ENCODE measurements around the gene LENG1. TPM values are rescaled to one million over a fixed set of nuclear protein-coding genes. Genes with fewer than 3 reads are reported as not detected.

Gene LENG1
- total and polyA plus RNA-seq, 2 donors (not counting 3 experiments of a cell fraction or from before 2014, with no cell fraction given): 3.0 to 5.0 TPM

DNA sequence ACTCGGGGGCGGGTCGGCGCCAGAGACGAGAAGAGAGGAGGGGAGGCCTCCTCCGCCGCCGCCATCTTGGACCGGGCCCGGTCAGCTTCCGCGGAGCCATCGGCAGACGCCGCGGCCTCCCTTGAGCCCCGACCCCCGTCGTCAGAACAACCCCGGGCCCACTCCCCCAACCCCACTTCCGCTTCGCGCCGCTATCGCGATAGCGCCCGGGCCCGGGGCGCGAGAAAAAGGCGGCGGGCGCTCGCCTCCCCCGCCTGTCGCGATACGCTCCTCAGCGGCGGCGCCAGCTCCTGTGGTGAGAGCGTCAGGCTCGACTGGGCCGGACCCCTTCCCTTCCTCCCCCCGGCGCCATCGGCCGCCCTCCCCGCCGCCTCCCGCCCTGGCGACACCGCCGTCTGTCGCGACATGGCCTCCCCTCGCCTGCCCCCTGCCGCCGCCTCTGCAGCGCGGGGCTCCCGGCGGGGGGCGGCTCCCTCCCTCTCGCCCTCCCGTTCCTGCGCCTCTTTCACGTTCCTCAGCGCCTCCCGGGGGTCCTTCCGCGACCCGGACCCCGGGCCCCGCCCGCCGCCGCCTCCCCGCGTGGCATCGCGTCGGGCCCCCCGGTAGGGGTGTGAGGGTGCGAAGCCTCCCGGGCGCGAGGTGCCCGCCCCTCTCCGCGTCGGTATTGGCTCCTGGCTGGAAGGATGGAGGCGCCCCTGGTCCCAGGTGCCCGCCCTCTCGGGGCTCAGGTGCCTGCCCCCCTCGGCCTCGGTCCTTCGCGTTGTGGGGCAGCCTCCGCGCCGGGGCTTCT, 21.6 kb downstream of the LENG1 start, which contains the start of gene CNOT3:
Gene CNOT3, plus strand, starts transcription at position 64 of the 790 bp plus-strand sequence. CDS start 5,217 bp downstream, outside the sequence.
- Histone ChIP-seq H3K9me1 (replicated peaks; ENCODE audit: control insufficient read depth, extremely low read depth, insufficient read depth, low read length) (no peaks in the 10 kb centered on the region), H3K9me3 (replicated peaks; ENCODE audit: control insufficient read depth, insufficient read depth, low read length) (no peaks in the 10 kb centered on the region), H3K4me3 (replicated peaks in 1 of 3; ENCODE audit: insufficient read depth in 1 of 3, low read depth in 1 of 3, low read length in 3 of 3) (peak within 1 kb of the TSS; percentile 66 to 98 (median 69)), H3K27me3 (ENCODE audit: control insufficient read depth in 2 of 2, insufficient read depth in 2 of 2, low read length in 2 of 2) (no peaks in the 10 kb centered on the region), H3K4me1 (ENCODE audit: control insufficient read depth, extremely low read depth, insufficient read depth, low read length) (peaks cover 17% of the 10 kb centered on the region), H4K20me1 (replicated peaks; ENCODE audit: control insufficient read depth, extremely low read depth, insufficient read depth, low read length) (no peaks in the 10 kb centered on the region), H3K79me2 (ENCODE audit: control insufficient read depth, insufficient read depth, low read length) (peaks cover 48% of the 10 kb centered on the region), H3K9ac (replicated peaks; ENCODE audit: extremely low read depth, insufficient read depth, low read length) (peak within 1 kb of the TSS; percentile 94), H3K27ac (ENCODE audit: insufficient read depth, low read depth, low read length) (peak within 1 kb of the TSS; percentile 71), H2AFZ (ENCODE audit: low read depth, low read length) (peak within 1 kb of the TSS; percentile 94), H3K36me3 (ENCODE audit: control insufficient read depth in 2 of 2, extremely low read depth in 1 of 2, insufficient read depth in 2 of 2, low read length in 2 of 2) (peaks cover 6 to 7% of the 10 kb centered on the region in 2 experiments), H3K4me2 (ENCODE audit: insufficient read depth, low read length) (peak within 1 kb of the TSS; percentile 94)
- no peak for FAIRE-seq
- dilution Hi-C loops (cut with MboI; ENCODE audit: extremely low pct_ligation_motif_present, low sequenced_read_pairs): no loop called here
- TF ChIP-seq CTCF (IDR thresholded peaks at IDR 0.05; ENCODE audit: extremely low read depth in 1 of 2, insufficient read depth in 1 of 2, low read depth in 1 of 2, low read length in 2 of 2): peak in 1 of 2 donors; percentile 10
- peak; percentile 84 for TF ChIP-seq POLR2AphosphoS5 (IDR thresholded peaks at IDR 0.05; ENCODE audit: insufficient read depth, low read depth, low read length)
- TF ChIP-seq FOS (IDR thresholded peaks at IDR 0.05; ENCODE audit: borderline replicate concordance, insufficient read depth, low read length): no peak
- peak; percentile 72 for TF ChIP-seq POLR2A (IDR thresholded peaks at IDR 0.05; ENCODE audit: low read depth, low read length)
- no peak for TF ChIP-seq MYC (IDR thresholded peaks at IDR 0.05; ENCODE audit: low read depth, low read length)
- no peak for TF ChIP-seq EZH2 (IDR thresholded peaks at IDR 0.05; ENCODE audit: borderline replicate concordance, low read depth, low read length, severe bottlenecking)
- TF ChIP-seq GATA2 (IDR thresholded peaks at IDR 0.05; ENCODE audit: insufficient read depth, insufficient read length, low read depth, low read length): no peak
- no peak for TF ChIP-seq MAX (IDR thresholded peaks at IDR 0.05; ENCODE audit: insufficient read depth, insufficient read length)
- no peak for TF ChIP-seq JUN (IDR thresholded peaks at IDR 0.05; ENCODE audit: borderline replicate concordance, insufficient read depth, insufficient read length, low read depth)
- POLR2A ChIA-PET: interaction anchor here (0.5 to 1.7 kb wide), 10 partner anchors 14 to 270 kb away, joined by 3 to 13 read pairs (median 6); partner anchors contain the start of genes MBOAT7, MYADM, PRPF31 and RPS9
- CTCF ChIA-PET: interaction anchor here (0.9 to 1.7 kb wide), 12 partner anchors 10 to 345 kb away, joined by 3 to 12 read pairs (median 6); partner anchors contain the start of gene LENG1
- DNase-seq (ENCODE audit: low read depth, low spot score): no peak
- intact Hi-C loops (cut with micrococcal nuclease): loop anchor here (1.0 to 2.0 kb wide), 7 partner anchors 21 to 296 kb away; partner anchors contain the start of genes LENG1, MYADM, NDUFA3 and PRPF31
- BruUV-seq (replicated peaks): no TSS peak
